ENCODE results near the gene ZNF438.

Gene ZNF438

DNA sequence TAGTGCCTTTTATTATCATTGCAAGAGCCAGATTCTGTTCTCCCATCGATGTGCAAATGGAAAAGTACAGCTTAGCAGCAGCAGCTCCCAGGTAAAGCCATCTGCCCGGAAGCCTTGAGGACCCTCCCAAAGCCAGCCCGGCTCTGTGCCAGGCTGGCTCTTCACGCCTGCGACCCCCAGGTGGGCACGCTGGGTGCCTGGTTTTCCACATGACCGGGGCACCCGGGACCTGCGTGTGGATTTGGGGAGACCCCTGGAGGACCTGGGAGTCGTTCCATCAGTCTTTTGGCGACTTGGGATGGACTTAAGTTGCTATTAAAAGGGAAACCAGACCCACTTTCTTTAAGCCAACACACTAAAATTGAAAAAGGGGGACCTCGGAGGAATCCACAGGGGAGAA lies 196.5 kb downstream of the ZNF438 start:
- Histone ChIP-seq H3K4me3 (ENCODE audit: low read depth in 1 of 2, low read length in 1 of 2) (no peak overlapping the region), H3K36me3 (no peaks in the 10 kb centered on the region), H3K27me3 (no peaks in the 10 kb centered on the region), H3K27ac (no peak overlapping the region), H3K4me1 (ENCODE audit: control insufficient read depth in 1 of 2, insufficient read depth in 1 of 2, low read depth in 1 of 2, low read length in 1 of 2) (no peaks in the 10 kb centered on the region), H3K9me3 (no peaks in the 10 kb centered on the region)
- TF ChIP-seq, protein P1, sequence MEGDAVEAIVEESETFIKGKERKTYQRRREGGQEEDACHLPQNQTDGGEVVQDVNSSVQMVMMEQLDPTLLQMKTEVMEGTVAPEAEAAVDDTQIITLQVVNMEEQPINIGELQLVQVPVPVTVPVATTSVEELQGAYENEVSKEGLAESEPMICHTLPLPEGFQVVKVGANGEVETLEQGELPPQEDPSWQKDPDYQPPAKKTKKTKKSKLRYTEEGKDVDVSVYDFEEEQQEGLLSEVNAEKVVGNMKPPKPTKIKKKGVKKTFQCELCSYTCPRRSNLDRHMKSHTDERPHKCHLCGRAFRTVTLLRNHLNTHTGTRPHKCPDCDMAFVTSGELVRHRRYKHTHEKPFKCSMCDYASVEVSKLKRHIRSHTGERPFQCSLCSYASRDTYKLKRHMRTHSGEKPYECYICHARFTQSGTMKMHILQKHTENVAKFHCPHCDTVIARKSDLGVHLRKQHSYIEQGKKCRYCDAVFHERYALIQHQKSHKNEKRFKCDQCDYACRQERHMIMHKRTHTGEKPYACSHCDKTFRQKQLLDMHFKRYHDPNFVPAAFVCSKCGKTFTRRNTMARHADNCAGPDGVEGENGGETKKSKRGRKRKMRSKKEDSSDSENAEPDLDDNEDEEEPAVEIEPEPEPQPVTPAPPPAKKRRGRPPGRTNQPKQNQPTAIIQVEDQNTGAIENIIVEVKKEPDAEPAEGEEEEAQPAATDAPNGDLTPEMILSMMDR (IDR thresholded peaks at IDR 0.05): no peak

DNA sequence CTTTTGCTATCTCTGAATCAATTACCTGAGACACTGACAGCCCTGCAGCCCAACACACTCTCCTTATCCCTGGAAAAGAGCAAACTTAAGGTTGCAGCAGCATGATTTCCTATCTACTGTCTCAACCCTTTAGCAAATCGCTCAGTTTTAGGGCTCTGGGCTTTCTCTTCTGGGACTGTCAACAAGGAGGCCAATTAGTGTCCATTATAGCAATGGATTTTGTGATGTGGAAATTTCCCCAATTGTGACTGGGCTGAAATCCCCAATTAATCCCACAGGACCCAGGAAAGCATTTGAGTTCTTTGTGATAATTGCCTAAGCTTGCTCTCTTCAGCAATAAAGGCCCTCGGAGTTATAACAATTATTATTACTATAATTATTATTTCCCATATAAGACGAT lies 197.0 kb downstream of the ZNF438 start:
- H3K27ac ChIP-seq: no peak overlapping the region
- H3K9me3 ChIP-seq: no peaks in the 10 kb centered on the region
- TF ChIP-seq, protein P1 (IDR thresholded peaks at IDR 0.05): no peak
- no peaks in the 10 kb centered on the region for H3K4me1 ChIP-seq (ENCODE audit: control insufficient read depth in 1 of 2, insufficient read depth in 1 of 2, low read depth in 1 of 2, low read length in 1 of 2)
- no peaks in the 10 kb centered on the region for H3K36me3 ChIP-seq
- H3K4me3 ChIP-seq (ENCODE audit: low read depth in 1 of 2, low read length in 1 of 2): no peak overlapping the region
- H3K27me3 ChIP-seq: no peaks in the 10 kb centered on the region

DNA sequence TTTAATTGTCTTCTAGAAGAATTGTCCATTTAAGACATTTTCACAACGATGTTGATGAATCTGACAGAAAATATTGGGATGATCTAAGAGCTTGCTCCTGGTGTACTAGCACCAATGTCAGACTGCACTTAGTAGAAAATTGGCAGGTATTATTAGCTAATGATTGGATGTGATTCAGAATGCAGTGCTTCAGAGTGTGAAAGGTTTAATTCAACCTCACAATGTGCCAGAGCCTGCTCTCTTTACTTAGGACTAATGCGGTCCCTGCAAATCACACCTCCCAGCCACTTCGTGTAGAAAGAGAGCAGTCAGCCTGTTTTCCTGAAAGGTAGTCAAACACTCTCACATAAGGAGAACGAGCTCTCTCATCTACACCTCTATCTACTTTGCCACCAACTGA lies 197.5 kb downstream of the ZNF438 start:
- Histone ChIP-seq H3K4me3 (ENCODE audit: low read depth in 1 of 2, low read length in 1 of 2) (no peak overlapping the region), H3K27ac (no peak overlapping the region)
- TF ChIP-seq, protein P1 (IDR thresholded peaks at IDR 0.05): no peak

DNA sequence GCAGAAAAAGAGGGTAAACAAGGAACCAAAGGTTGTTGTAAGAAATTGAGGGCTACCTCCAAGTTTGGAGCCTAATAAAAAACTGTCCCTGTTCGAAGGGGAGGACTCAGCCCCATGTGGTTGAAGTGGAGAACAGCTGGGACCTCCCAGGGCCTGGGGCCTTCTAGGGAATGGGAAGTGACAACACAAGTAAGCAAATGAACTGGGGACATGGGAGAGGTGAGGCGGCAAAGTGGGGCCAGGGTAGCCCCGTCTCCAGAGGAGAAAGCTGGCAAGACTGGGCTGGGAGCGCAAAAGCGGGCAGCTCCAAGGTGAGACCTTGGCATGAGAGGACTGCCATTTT lies 198.1 kb downstream of the ZNF438 start:
- Histone ChIP-seq H3K4me3 (ENCODE audit: low read depth in 1 of 2, low read length in 1 of 2) (no peak overlapping the region), H3K36me3 (no peaks in the 10 kb centered on the region), H3K4me1 (ENCODE audit: control insufficient read depth in 1 of 2, insufficient read depth in 1 of 2, low read depth in 1 of 2, low read length in 1 of 2) (no peaks in the 10 kb centered on the region), H3K27ac (no peak overlapping the region), H3K27me3 (no peaks in the 10 kb centered on the region), H3K9me3 (no peaks in the 10 kb centered on the region)
- TF ChIP-seq, protein P1 (IDR thresholded peaks at IDR 0.05): no peak

More for the DNA sequence above, 197.5 kb downstream of the ZNF438 start:
- H3K27me3 ChIP-seq: no peaks in the 10 kb centered on the region
- H3K9me3 ChIP-seq: no peaks in the 10 kb centered on the region
- no peaks in the 10 kb centered on the region for H3K36me3 ChIP-seq
- H3K4me1 ChIP-seq (ENCODE audit: control insufficient read depth in 1 of 2, insufficient read depth in 1 of 2, low read depth in 1 of 2, low read length in 1 of 2): no peaks in the 10 kb centered on the region

DNA sequence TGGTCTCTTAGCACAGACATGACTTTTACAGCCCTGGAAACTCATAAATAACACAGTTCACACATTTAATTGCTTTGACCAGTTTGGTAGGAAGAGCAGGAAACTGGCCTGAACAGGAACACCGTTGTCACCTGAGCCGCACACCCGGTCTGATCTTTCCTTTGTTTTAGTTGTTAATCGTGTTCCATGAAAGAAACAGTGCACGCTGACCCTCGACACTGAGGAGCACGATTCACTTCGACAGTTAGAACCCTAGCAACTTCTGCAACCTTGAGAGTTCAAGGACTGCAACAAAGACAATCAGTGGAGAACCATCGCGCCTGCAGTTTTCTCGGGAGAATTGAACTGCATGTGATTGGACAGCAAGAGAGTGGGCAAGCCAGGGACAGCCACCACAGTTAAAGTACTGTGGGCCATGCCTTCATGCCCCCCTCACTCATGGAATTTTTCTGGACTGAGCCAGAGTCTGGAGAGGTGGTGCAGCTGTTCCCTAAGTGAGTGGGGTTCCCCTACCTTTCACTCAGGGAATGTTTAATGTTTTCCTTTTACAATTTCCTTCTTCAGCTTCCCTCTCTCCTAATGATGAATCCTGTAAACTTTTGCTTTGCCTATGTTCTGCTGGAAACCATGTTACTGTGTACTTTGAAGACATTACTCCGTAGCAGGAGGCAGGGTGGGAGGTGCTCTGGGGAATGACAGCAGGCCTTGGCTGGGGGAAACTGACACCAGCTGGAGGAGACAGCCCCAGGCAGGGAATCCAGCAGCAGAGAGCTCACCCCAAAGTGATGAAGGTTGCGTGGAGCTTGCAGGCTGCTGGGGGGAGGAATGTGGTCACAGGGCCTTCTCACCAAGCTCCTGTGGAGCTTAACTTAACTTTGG lies 198.7 kb downstream of the ZNF438 start:
- Histone ChIP-seq H3K4me3 (ENCODE audit: low read depth in 1 of 2, low read length in 1 of 2) (no peak overlapping the region), H3K9me3 (no peaks in the 10 kb centered on the region)

More for the DNA sequence above, 198.7 kb downstream of the ZNF438 start:
- TF ChIP-seq, protein P1 (IDR thresholded peaks at IDR 0.05): no peak
- no peaks in the 10 kb centered on the region for H3K27me3 ChIP-seq
- H3K36me3 ChIP-seq: no peaks in the 10 kb centered on the region
- no peak overlapping the region for H3K27ac ChIP-seq
- H3K4me1 ChIP-seq (ENCODE audit: control insufficient read depth in 1 of 2, insufficient read depth in 1 of 2, low read depth in 1 of 2, low read length in 1 of 2): no peaks in the 10 kb centered on the region

All from neutrophil (primary cell).